Measurements from ENCODE around the gene ETS2.

The ETS2 gene

DNA sequence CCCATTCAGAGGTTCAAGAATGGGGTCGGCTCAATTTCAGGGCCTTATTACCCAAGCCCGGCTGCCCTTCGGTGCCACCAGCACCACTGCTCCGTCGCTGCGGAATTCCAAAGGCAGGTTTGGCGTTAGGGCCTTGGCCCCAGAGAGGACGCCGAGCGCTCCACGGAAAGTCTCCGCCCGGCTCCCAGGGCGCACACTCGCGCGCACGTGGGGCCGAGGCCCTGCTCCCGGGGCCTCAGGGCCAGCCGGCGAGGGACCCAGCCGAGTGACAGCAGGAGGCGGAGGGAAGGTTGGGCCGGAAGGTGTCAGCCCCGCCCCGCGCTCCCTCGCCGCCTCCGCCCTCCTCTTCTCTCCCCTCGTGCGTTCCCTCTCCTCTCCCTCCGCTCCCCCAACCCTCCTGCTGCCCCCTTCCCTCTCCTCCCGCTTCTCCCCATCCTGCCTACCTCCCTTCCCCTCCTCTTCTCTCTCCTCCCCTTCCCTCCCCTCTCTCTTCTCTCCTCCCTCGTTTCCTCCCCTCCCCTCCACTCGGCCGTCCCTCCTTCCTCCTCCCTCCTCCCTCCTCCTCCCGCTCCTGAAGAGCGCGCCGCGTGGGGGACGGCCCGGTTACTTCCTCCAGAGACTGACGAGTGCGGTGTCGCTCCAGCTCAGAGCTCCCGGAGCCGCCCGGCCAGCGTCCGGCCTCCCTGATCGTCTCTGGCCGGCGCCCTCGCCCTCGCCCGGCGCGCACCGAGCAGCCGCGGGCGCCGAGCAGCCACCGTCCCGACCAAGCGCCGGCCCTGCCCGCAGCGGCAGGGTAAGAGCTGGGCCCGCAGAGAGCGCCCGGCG, at the start of gene ETS2:
Gene ETS2, plus strand, starts transcription at position 602 of the 825 bp plus-strand sequence. CDS start 4,106 bp downstream, outside the sequence.
- peak; percentile 47 for DNase-seq (ENCODE audit: low spot score)

DNA sequence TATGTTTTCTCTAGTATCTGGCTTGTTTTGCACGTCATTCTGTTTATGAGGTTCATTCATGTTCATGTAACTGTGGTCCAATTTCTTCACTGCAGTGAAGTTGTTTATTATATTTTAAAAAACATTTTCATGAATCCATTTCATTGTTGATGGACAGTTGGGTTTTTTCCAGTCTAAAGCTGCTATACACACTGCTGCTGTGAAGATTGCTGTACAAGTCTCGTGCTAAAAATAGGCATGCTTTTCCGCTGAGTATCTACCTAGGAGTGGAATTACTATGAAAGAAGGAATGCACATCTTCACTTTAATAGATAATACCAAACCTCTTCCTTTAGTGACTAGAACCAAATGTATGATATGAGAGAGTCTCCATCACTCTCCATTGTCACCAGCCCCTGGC, 49.0 kb upstream of the ETS2 start:
- no peak for DNase-seq (ENCODE audit: low spot score)

DNA sequence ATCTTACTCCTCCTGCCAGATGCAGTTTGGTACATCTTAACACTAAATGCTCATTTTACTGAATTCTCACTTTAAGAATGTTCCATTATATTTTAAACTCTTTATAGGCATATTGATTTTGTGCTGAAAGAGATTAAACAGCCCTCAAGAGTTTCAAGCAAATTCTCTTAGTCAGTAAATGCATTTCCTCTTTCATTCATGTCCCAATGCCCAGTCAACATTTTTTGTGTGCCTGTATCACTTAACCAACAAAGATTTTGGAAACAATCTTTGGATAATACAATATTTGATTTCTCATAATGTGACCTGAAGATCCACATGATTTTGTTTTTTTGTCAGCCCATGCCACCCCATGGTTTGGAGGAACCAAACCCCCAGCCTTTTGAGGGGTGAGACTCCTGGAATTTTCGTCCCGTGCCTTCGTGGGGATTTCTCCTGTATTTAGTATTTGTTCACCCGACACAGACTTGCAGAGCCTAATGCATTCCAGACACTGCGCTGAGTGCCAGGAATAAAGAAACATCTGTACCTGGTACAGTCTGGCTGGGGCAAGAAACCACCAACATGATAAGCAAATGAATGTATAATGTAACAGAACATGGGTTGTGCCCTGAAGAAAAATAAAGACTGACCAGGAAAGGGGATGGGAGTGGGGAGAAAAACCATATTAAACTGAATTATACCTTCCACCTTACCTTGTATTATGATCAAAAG, 47.1 kb upstream of the ETS2 start:
- no peak for DNase-seq (ENCODE audit: low spot score)

DNA sequence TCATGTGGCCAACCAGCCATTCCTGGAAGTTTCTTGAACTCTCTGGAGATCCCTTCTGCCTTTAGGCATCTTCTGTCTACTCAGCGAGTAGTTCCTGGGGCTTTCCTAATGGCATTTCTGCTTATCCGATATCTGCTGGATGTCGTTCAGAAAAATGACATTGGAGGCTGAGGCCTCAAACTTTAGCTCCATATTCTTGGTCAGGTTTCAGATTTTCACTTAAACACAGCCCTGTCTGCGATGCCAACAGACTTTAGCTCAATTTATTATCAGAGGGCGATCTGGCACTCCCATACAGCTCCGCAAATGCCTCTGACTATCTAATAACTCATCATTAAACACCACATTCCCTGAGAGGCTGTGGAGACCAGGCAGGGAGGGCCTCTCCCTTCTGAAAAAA, 46.3 kb upstream of the ETS2 start:
- no peak for DNase-seq (ENCODE audit: low spot score)

DNA sequence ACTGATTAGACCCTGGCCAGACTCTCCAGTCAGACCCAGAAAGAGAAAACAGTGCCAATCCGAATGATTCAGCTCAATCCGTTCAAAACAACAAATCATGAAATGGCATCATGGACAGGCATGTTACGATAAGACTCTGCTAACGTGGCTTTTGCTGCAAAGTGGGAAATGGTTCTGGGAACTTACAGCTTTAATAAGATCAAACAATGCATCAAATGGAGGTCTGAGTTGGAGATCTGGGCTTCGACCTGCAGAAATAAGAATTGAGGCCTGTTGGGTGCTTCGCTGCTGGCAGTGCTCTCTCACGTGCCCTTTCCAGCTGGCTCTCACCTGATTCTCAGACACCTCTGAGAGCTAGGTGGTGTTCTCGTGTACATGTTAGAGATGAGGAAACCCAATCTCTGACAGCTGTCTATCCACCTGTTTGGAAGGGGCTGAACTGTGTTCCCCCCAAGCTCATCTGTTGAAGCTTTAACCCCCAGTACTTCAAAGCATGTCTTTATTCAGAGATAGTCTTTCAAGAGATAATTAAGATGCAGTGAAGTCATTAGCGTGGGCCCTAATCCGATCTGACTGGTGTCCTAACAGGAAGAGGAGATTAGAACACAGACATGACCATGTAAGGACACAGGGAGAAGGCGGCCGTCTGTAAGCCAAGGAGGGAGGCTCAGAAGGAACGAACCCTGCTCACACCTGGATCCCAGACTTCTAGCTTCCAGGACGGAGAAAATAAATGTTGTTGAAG, 45.5 kb upstream of the ETS2 start:
- DNase-seq (ENCODE audit: low spot score): no peak

DNA sequence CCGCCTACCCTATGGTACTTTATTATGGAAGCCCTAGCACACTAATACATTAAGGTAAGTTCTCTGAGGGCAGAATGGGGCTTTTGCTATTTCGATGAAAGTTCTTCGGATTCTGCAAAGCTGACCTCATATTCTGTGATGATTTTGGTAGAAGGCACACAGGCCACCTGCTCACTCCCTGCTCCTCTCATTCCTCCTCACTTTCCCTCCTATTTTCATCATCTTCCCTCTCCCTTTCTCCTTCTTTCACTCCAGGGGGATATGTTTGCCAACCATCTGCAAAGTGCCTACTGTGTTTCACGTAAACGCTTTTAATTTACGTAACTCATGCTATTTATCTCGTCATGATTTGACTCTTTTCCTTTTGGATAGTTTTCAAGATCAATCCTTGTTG, 45.0 kb upstream of the ETS2 start:
- DNase-seq (ENCODE audit: low spot score): no peak

DNA sequence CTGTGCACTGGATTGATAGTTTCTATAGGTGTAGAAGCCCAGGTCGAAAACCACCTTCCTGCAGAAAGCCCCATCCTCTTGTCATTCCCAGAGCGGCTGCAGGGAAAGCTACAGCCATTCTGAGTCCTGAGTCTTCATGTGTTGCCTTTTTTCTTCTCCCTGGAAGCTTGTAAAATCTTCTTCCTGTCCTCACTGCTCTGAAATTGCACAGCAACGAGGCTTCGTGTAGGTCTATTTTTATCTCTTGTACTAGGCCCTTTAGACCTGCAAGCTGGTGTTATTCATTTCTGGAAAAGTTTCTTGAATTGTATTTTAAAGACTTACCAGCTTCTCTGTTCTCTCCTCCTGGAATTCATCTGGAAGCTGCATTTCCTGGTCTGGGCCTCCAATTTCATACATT, 44.2 kb upstream of the ETS2 start:
- DNase-seq (ENCODE audit: low spot score): no peak

DNA sequence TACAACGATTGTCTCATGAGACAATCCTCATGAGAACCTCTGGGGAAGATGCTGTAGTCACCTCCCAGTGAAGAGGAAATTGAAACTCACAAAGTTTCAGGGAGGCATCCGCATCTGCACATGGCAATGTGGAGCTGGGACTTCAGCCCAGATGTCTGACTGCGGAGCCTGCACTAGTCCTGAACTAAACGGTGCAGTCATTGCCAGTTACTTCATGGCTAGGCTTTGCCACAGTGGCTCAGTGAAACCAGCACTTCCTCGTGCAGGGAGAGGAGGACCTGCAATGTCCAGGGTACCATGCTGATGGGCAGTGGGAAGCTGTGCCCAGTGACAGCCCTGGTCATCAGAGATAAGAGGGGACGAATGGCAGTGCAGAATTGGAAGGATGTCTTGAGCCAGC, 40.7 kb upstream of the ETS2 start:
- no peak for DNase-seq (ENCODE audit: low spot score)

DNA sequence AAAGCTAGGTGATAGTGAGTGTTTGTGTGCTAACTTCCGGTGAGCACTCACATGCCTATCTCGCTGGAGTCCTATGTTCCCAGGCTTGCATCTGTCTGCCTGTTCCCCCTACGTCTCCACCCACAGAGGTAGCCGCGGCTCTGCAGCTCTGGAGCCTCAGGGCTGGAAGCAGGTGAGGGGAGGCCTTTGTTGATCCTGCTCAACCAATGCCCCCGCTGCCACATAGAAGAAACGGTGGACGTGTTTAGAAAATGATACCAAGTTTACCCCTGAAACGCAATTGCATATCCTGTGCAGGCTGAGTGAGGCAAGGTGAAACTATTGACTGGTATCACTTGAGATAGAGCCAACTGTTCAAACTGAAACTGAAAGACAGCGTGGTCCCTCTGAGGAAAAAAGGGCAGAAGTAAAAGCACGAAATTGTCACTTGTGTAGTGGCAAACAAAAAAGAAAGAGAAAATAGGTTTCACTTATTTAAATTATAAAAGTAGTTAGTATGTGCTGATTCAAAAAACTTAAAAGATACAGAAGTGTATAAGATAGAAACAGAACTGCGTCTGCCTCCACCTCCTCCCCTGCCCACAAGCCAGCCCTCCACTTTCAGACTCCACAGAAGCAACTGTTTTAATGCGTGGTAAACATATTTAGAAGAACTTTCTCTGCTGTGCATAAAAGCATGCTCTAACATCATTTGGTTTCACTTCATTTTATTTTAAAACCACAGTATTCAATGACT, 38.6 kb upstream of the ETS2 start:
- DNase-seq (ENCODE audit: low spot score): no peak

DNA sequence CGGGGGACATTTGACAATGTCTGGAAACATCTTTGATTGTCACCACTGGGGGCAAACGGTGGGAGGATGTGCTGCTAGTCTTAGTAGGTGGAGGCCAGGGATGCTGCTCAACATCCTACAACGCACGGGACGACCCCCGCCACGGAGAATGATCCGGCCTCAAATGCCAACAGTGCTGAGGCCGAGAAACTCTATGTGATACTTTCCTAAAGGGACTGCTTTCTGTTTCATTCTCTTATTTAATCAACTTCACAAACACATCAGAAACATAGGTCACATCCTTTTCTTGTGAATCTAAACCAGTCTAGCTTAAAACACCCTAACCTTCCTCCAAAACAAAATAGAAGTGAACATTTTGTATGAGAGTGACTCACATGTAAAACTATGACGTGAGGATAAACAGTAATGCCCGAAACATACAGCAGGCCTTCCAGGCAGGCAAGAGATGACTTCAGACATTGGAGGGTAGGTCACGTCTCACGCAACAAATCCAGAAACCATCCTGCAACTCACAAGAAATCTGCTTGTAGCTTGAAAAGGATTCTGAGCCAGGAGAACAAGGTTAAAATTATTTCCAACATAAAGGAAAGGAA, 37.2 kb upstream of the ETS2 start:
- no peak for DNase-seq (ENCODE audit: low spot score)

DNA sequence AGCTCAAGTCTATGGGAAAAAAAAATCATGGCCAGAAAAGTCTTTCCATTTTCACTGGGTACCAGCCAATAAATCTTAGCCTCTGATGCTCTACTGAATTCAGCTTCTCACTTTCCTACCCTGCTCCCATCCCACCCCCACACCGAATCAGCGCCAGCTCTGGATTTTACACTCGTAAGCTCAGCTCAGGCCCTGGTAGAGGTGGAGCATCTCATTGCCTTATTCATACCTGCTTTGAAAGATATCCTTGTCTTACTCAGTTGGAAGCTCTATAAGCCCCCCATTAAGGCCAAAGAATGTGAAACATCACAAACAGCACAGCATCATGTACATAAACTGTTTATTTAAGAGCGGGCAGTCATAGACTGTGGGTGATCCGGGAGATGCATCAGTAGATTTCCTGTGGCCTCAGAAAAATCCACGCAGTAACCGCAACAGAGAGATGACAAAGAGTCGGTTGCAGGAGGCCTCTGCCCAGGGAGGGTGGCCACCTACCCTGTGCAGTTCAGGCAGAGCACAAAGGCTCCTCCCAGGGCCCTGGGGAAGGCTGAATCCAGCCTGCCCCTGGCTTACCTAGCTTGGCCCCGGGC, 36.4 kb upstream of the ETS2 start:
- DNase-seq (ENCODE audit: low spot score): no peak

DNA sequence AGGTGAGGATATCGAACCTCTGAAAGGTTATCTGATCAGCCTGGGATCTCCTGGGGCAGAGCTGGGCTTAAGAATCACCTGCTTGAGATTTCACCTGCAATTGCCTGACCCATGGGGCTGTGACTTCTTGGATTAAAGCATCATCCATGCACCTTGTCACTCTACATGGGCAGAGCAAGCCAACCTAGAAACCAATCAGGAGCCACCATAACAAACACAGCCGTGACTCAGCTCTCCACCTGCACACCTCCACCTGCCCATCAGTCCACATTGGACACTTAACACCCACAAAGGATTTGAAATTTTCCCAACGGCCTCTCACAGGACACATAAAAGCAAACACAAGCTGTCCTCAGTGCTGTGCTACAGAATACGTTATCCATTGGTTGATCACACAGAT, 35.1 kb upstream of the ETS2 start:
- no peak for DNase-seq (ENCODE audit: low spot score)

DNA sequence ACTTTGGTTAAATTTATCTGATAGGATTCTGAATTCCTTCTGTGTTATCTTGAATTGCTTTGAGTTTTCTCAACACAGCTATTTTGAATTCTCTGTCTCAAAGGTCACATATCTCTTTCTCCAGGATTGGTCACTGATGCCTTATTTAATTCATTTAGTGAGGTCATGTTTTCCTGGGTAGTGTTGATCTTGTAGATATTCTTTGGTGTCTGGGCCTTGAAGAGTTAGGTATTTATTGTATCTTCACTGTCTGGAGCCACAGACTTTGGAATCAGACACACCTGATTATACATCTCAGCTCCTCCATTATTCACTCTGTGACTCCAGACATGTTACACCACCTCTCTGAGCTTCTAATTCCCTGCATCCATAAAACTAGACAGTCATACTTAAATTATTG, 34.2 kb upstream of the ETS2 start:
- no peak for DNase-seq (ENCODE audit: low spot score)

DNA sequence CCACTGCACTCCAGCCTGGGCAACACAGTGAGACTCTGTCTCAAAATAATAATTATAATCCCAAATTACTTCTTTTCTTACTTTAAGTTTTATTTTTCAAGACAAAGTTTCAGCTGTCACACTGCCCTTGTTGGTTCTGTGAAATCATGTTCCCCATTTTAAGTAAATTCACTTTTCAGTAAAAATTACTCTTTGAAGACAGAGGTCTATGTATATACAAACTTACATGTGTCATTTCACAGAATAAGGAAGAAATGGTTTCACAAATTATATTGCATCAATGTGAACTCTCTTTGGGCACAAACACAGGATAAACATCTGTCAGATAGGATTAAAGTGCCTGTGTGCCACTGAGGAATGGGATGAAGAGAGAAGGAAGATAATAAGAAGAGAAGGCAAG, 33.1 kb upstream of the ETS2 start:
- DNase-seq (ENCODE audit: low spot score): no peak

DNA sequence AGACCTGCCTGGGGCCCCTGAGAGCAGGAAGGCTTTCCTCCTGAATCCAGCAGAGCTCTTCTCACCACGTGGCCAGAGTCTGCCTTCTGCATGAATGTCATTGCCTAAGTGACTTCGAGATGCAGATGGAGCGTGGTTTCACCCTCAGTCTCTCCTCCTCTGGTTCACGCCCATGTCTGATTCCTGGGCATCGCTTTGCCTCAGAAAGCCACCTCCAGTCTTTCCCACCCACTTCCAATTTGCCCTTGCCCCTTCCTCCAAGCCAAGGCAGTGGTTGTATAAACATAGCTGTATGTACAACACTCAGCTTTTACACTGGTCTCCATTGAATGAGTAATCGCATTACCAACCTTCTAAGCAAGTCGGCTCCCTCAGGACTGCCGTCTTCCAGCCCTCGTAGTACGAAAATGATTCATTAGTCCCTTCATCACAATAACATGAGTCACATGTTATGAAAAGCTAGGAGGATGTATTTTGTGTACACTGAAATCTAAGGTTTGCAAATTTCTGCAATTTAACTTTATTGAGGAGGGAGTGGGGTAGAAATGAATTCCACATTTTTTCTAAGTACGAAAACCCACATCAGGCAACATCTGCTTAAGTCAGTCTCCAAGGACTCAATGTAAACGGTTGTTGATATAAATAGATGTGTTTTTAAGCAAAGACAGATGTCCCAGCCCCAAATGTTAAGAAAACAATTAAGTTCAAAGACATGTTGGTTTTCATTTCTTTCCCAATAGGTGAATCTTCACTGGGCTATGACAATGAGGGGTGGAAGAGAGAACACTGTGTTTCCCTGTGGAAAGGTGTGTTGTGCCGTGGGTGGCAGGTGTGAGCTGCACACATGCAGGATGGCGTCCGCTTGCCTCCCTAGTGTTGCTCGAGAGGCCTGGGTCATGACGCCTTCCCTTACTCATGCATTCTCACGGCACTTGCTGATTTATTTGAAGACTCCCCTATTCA, 32.3 kb upstream of the ETS2 start:
- peak; percentile 51 for DNase-seq (ENCODE audit: low spot score)

DNA sequence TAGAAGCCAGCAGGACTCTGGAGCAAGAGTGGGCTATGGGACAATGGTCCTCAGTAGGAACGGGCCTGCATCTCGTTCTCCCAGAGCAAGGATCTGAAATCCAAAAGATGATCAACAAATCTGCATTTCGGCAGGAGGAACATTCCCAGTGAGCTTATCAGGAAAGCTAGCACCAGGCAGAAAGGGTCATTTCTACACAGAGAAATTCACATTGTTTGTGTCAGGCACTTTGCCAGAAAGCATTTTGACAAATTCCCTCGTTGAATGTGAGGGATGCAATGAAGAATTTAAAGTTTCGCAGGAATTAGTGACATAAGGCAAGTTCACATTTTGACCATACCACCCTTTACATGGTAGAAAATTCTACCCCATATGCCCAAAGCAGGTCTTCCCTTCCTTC, 31.6 kb upstream of the ETS2 start:
- no peak for DNase-seq (ENCODE audit: low spot score)

DNA sequence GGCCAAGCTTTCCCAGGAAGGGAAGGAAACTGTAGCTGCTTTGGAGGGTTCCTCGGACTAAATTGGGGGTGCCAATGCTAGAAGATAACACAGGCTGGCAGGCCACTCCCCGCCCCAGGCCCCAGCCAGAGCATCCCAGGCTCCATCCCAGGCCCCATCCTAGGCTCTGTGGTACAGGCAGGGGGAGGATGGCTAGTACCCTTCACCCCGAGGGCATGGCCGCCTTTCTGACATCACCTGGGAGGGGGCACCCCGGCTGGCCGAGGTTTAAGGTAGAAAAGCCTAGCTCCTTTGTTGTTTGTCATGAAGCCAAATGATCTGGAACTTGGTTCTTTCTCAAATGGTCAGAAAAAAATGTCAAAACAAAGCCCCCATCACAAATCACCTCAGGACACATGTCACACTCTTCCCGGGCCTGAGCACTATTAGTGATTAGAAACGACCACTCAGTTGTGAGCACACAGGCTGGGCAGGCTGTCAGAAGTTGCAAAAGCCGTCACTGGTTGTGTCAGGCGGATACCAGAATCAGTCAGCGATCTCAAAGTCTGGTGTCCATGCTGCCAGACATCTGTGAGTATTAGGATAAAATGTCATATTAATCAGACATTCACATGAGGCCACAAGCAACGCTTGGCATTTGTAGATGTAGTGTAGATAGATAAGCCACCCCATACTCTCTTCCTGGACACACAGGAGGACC, 31.0 kb upstream of the ETS2 start:
- DNase-seq (ENCODE audit: low spot score): no peak

DNA sequence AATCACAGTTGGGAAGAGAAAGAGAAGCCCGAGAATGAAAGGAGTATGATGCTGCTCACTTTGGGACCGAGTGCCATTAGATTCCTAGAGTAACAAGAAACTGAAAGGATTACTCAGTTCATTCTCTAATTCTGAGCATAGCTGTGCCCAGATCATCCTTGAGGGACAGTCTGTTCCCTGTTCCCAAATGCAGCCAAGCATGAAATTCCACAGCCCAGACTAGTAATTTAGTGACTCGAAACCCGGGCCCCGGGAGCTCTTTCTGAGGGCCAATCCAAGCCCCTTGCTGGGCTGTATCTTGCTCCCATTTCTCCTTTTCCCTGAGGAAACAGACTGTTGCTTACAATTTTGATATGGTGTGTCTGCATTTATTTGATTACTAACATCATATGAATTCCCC, 30.0 kb upstream of the ETS2 start:
- DNase-seq (ENCODE audit: low spot score): no peak

DNA sequence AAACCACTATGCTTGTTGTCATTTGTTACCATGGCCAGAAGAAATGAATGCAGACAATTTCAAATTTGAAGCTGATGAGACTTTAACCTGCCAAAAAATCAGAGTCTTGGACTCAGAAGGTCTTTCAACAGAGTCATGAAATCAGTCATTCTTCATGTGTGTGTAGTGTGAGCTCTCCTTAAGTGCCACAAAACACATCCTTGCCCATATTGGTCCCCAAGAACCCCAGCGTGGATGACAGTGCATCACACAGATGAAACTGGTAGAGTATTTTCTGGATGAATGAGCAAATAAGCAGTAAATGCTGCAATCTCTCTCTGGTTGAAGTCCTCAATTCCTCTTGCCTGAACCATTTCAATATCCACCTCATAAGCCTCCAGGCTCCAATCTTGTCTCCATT, 28.7 kb upstream of the ETS2 start:
- no peak for DNase-seq (ENCODE audit: low spot score)

DNA sequence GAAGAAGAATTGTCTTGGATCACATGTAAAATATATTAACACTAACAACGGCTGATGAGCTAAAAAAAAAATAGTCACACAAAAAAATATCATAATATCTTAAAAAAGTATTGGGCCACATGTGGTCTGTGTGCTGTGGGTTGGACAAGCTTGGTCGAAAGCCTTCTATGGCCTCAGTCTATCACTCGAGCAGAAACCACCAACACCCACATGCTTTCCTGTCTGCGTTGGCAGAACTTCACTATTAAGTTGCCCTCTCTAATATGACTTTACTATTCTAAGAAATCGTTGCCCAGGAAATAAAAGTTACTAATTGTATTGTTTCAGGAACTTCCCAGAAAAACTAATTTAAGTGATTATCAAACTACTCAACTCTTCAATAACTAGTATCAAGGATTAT, 28.2 kb upstream of the ETS2 start:
- no peak for DNase-seq (ENCODE audit: low spot score)
